DMS153 treated with DMSO at 0.1 percent for 48 hours (cell line): ENCODE results near the gene DDX17.
A peak's percentile ranks its signal among the peaks of the same experiment; 100 is the strongest.

Experiments
- DNase-seq: peaks from one replicate; lab custom pipeline; 2025; ENCODE audit not compliant: unreplicated experiment; lab: John Stamatoyannopoulos, UW

The DDX17 gene

GRCh38 chr22:38506118-38506962 lies at the start of gene DDX17:
DDX17 (minus strand) TSS chr22:38506311.
- peak; percentile 98 for DNase-seq

GRCh38 chr22:38554281-38554680 lies 48.2 kb upstream of the DDX17 start:
- DNase-seq, result no peak

DNA sequence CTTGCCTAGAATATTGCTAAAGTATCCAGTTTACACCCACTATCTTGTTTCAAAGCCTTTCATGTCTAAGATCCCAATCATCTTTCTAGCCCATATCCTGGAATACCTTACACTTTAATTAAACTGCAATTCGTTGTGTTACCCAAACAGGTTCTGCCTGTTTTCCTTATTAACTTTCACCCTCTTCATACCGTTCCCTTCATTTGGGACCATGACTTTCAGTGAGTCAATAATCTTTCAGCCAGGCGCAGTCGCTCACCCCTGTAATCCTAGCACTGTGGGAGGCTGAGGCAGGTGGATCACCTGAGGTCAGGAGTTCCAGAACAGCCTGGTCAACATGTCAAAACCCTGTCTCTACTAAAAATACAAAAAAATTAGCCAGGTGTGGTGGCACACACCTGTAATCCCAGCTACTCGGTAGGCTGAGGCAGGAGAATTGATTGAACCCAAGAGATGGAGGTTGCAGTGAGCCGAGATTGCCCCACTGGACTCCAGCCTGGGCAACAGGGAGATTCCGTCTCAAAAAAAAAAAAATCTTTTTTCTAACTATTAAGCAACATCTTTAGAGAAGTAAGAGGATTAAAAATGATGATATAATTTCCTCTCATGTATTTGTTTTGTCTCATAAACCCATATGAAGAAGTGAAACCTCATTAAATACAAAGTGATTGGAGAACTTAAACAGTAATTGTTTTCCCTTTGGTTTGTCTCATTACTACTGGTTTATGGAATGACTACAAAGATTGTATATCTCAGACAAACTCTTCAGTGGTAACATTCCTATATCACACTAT lies 43.2 kb upstream of the DDX17 start:
- no peak for DNase-seq

DNA sequence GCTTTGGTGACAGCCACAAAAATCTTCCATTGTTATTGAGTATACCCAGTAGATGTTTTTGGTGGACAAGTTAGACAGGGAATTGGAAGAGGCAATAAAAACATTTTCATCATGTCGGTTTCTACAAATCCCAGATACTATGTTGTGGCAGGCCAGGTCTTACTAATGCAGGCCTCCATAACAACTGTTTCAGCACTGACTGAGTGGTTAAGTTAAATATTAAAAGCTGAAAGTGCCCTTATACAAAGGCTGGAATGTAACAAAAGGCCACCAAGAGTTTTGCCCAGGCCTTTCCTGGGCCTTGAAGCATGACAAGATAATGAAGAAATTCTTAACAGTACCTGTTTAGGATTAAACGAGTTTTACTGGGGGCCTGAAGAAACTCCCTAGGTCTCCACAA lies 34.6 kb upstream of the DDX17 start:
- no peak for DNase-seq

GRCh38 chr22:38531251-38531938 lies 25.3 kb upstream of the DDX17 start:
- no peak for DNase-seq

DNA sequence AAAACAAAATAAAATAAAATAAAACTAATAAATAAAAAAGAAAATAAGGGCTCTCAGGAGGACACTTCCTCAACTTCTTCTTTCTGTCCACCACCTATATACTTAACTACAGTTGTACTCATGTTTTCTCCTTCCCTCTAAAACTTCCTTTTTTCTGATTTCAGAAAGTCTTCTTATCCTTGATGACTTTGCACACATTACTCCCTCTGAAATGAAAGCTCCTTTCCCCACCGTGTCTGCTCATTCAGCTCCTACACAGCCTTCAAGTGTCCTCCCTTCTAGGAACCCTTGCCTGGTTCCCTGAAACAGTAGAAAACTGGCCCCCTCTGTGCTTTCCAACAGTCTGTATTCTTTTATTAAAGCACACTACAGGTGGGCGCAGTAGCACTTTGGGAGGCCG lies 18.3 kb upstream of the DDX17 start:
- DNase-seq, result no peak

DNA sequence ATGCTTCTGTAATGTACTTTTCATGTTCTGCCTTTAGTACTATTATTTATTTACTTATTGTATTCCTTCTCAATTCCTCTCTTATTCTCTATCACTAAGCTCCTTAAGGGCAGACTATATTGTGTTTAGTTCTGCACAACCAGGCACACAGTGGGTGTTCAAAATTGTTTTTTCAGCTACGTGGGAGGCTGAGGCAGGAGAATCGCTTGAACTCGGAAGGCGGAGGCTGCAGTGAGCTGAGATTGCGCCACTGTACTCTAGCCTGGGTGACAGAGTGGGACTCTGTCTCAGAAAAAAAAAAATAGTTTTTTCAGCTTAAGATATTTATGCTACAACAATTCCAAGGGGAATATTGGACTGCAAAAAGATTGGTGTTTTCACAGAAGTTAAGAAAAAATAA lies 17.4 kb upstream of the DDX17 start:
- no peak for DNase-seq

DNA sequence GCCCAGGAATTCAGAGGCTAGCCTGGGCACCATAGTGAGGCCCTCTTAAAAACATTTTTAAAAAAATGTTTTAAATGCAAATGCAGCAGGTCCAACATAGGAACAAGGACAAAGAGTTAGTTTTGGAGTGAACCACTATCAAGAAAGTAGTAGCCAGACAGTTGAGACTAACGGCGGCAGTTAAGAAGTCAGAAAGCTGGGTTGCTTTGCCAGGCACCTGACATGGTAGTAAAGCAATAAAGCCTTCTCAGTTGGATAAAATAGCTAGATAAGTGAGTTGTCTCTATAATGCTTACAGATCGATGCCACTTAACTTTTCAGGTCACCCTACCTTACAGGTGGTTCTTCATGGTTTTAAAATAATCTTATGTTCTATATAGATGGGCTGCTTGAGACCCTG lies 16.9 kb upstream of the DDX17 start:
- no peak for DNase-seq

DNA sequence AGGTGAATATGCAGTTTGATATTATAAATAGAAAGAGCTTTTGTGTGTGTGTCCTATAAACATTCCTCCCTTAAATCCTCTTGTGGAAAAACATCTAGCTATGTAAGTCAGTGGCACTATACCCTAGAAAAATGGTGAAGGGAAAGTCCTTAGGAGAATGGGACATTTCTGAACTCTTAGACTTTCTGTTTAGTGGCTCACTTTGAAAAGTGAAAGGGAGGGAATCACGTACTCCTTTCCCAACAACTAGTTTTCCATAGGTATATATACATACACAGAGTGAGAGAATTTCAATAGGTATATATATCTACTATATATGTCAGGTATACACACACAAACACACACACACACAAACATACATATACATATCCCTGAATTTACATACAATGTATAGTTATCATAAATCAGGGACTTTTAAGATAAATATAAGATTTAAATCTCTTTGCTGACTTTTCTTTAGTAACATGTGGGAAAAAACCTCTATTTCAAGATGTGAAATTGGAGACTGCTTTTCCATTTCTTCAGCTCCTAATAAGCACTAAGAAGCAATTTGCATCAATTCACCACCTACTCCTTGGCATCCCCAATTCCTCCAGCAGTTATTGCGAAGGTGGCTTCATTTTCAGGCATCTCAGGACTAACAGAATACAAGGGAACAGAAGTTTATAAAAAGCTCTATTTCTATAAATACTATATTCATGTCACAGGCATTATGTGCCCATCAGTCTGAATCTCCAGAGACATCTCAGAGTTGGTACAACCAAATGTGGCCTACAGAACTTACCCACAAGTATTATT lies 13.5 kb upstream of the DDX17 start:
- no peak for DNase-seq

GRCh38 chr22:38518620-38519019 lies 12.5 kb upstream of the DDX17 start:
- DNase-seq, result no peak

DNA sequence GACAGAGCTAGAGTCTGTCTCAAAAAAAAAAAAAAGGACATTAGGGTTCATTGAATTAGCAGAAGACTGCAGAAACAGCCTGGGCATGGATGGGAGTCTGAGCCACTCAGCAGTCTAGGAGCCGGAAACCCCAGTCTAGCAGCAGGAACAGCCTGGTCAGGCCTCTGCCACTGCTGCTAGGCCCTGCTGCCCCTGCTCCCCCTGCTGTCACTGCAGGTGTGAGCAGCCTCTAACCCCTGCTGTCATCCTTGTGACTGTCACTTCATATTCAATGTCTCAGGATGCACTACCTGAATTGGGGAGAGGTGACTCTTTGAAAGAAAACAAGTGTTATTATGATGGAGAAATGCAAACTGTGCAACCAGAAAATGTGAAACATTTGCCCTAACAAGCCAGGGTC lies 7.0 kb upstream of the DDX17 start:
- no peak for DNase-seq

GRCh38 chr22:38510416-38510970 lies 4.4 kb upstream of the DDX17 start:
- DNase-seq, result no peak

GRCh38 chr22:38505541-38506117 lies 482 bp downstream of the DDX17 start:
- DNase-seq, result peak; percentile 66

- DNase-seq, result no peak
Measured at GRCh38 chr22:38504731-38505540, 1.2 kb downstream of the DDX17 start.

DNA sequence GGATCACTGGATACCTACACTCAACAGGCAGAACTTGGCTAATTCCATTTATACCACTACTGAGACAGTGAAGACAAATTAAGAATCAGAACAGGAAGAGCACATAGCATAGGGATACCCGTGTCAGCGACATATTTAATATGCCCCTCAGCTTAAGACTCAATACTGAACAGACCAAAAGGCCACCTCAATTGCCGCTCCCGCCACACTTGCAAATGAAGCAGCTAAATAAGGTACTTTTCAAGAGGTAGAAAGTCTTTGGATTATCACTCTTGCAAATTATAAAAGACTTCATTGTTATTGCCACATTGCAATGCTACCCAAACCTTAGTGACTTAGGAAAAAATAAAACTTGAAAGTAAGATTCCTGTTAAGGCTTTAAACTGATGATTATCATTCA lies 3.1 kb downstream of the DDX17 start:
- DNase-seq, result no peak

GRCh38 chr22:38501797-38502672 lies 4.1 kb downstream of the DDX17 start:
- no peak for DNase-seq

GRCh38 chr22:38497869-38498268 lies 8.2 kb downstream of the DDX17 start:
- no peak for DNase-seq

GRCh38 chr22:38494939-38495338 lies 11.2 kb downstream of the DDX17 start:
- no peak for DNase-seq
